RWPE2 (cell line): Measurements from ENCODE around the gene NKX2-2.

Experiments used
- ATAC-seq: fragments of 200-7000 bp; cut with Tn5 transposase; 3 replicates; pipeline ENCODE4 v1.9.1; 2021; ENCODE audit warnings: low read depth
- DNase-seq: peaks from one replicate; pipeline ENCODE4 v3.0.0-alpha.2; 2020; ENCODE audit warnings: low spot score
- H3K27ac ChIP-seq: fragments of 450-650 bp; 2 replicates; pipeline ENCODE4 v1.5.1; 2017; ENCODE audit warnings: mild to moderate bottlenecking; ENCODE audit not compliant: poor library complexity, severe bottlenecking
- H3K27me3 ChIP-seq: fragments of 250-450 bp; sonication (Bioruptor Pico); 2 replicates; pipeline ENCODE4 v1.5.1; 2021; ENCODE audit warnings: mild to moderate bottlenecking, moderate library complexity; ENCODE audit not compliant: insufficient read depth, poor library complexity, severe bottlenecking
- H3K36me3 ChIP-seq: fragments of 250-450 bp; sonication (Bioruptor Pico); 2 replicates; pipeline ENCODE4 v1.5.1; 2020; ENCODE audit warnings: low read depth, mild to moderate bottlenecking, moderate library complexity
- H3K4me1 ChIP-seq: fragments of 250-450 bp; sonication (Bioruptor Pico); 2 replicates; pipeline ENCODE4 v1.5.1; 2021; ENCODE audit warnings: mild to moderate bottlenecking, moderate library complexity; ENCODE audit not compliant: insufficient read depth, poor library complexity, severe bottlenecking
- H3K4me3 ChIP-seq: fragments of 250-450 bp; sonication (Bioruptor Pico); 2 replicates; pipeline ENCODE4 v1.5.1; 2021; ENCODE audit warnings: mild to moderate bottlenecking, moderate library complexity; ENCODE audit not compliant: severe bottlenecking
- H3K9me3 ChIP-seq: fragments of 250-450 bp; sonication (Bioruptor Pico); 2 replicates; pipeline ENCODE4 v1.5.1; 2021; ENCODE audit warnings: mild to moderate bottlenecking, moderate library complexity; ENCODE audit not compliant: severe bottlenecking
- CTCF ChIP-seq: fragments of 450-650 bp; IDR thresholded peaks from one replicate; pipeline ENCODE4 v1.5.1; 2017; ENCODE audit warnings: mild to moderate bottlenecking, moderate library complexity; ENCODE audit not compliant: poor library complexity, severe bottlenecking

Gene NKX2-2

GRCh38 chr20:21529863-21530262, 16.0 kb upstream of the NKX2-2 start:
- DNase-seq (no peak), ATAC-seq (0 out of 3 replicates have a peak, but pooled peaks have one; percentile 33)
- H3K27me3 ChIP-seq, result peaks cover 39% of the 10 kb centered on the region
- no peaks in the 10 kb centered on the region for H3K9me3 ChIP-seq
- H3K4me1 ChIP-seq, result no peaks in the 10 kb centered on the region
- no peaks in the 10 kb centered on the region for H3K36me3 ChIP-seq
- H3K27ac ChIP-seq, result no peak overlapping the region
- TF ChIP-seq CTCF, result peak; percentile 53
- H3K4me3 ChIP-seq, result no peak overlapping the region

- H3K9me3 ChIP-seq, result no peaks in the 10 kb centered on the region
- H3K4me3 ChIP-seq, result no peak overlapping the region
- TF ChIP-seq CTCF, result no peak
- H3K36me3 ChIP-seq, result no peaks in the 10 kb centered on the region
- DNase-seq (no peak), ATAC-seq (no peak)
- H3K4me1 ChIP-seq, result no peaks in the 10 kb centered on the region
- peaks cover 49% of the 10 kb centered on the region for H3K27me3 ChIP-seq
- H3K27ac ChIP-seq, result no peak overlapping the region
These were observed 15.0 kb upstream of the NKX2-2 start for GRCh38 chr20:21528870-21529269.

- no peak for ATAC-seq
- H3K9me3 ChIP-seq, result no peaks in the 10 kb centered on the region
- no peak for DNase-seq
- no peak overlapping the region for H3K27ac ChIP-seq
- TF ChIP-seq CTCF, result no peak
- H3K4me1 ChIP-seq, result no peaks in the 10 kb centered on the region
- H3K4me3 ChIP-seq, result no peak overlapping the region
- no peaks in the 10 kb centered on the region for H3K36me3 ChIP-seq
- H3K27me3 ChIP-seq, result peaks cover 53% of the 10 kb centered on the region
These were observed 14.0 kb upstream of the NKX2-2 start for GRCh38 chr20:21527908-21528307.

GRCh38 chr20:21526776-21527175, 12.9 kb upstream of the NKX2-2 start:
- Histone ChIP-seq H3K36me3 (no peaks in the 10 kb centered on the region), H3K27me3 (peaks cover 63% of the 10 kb centered on the region), H3K4me1 (no peaks in the 10 kb centered on the region)

GRCh38 chr20:21523895-21524294, 10.0 kb upstream of the NKX2-2 start:
- H3K27me3 ChIP-seq, result peaks cover 88% of the 10 kb centered on the region
- H3K27ac ChIP-seq, result no peak overlapping the region
- H3K4me3 ChIP-seq, result no peak overlapping the region

More at GRCh38 chr20:21526776-21527175, 12.9 kb upstream of the NKX2-2 start:
- Histone ChIP-seq H3K9me3 (no peaks in the 10 kb centered on the region), H3K4me3 (no peak overlapping the region), H3K27ac (no peak overlapping the region)
- ATAC-seq, result no peak
- TF ChIP-seq CTCF, result no peak
- no peak for DNase-seq

More at GRCh38 chr20:21523895-21524294, 10.0 kb upstream of the NKX2-2 start:
- ATAC-seq (no peak), DNase-seq (no peak)
- Histone ChIP-seq H3K4me1 (no peaks in the 10 kb centered on the region), H3K36me3 (no peaks in the 10 kb centered on the region), H3K9me3 (no peaks in the 10 kb centered on the region)
- TF ChIP-seq CTCF, result no peak
